GM20000 (cell line): ENCODE data around the gene SHMT1.
"Not testable (repeated sequence)": the region's sequence is repeated elsewhere in the genome, so short reads cannot be mapped to it uniquely, and the experiment has no call there.

Source experiments
- DNase-seq: peaks from one replicate; pipeline ENCODE4 v3.0.0; 2012; ENCODE audit warnings: low spot score
- TF ChIP-seq, protein P1 (sequence below): IDR thresholded peaks from 2 replicates; pipeline ENCODE4 v1.5.1; 2012; ENCODE audit warnings: mild to moderate bottlenecking, control low read depth; ENCODE audit errors: extremely low read depth, missing control alignments

SHMT1 gene

GRCh38 chr17:18363101-18364049 is at the start of gene SHMT1:
TSS of gene SHMT1 (minus strand) at chr17:18363550. CDS start at chr17:18355981, 7,569 bp downstream.
- DNase-seq, result peak; percentile 98
- TF ChIP-seq, protein P1, sequence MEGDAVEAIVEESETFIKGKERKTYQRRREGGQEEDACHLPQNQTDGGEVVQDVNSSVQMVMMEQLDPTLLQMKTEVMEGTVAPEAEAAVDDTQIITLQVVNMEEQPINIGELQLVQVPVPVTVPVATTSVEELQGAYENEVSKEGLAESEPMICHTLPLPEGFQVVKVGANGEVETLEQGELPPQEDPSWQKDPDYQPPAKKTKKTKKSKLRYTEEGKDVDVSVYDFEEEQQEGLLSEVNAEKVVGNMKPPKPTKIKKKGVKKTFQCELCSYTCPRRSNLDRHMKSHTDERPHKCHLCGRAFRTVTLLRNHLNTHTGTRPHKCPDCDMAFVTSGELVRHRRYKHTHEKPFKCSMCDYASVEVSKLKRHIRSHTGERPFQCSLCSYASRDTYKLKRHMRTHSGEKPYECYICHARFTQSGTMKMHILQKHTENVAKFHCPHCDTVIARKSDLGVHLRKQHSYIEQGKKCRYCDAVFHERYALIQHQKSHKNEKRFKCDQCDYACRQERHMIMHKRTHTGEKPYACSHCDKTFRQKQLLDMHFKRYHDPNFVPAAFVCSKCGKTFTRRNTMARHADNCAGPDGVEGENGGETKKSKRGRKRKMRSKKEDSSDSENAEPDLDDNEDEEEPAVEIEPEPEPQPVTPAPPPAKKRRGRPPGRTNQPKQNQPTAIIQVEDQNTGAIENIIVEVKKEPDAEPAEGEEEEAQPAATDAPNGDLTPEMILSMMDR, result no peak

GRCh38 chr17:18412001-18412538 is 48.7 kb upstream of the SHMT1 start:
- DNase-seq, result not testable (repeated sequence)

GRCh38 chr17:18411377-18411864 is 48.1 kb upstream of the SHMT1 start:
- not testable (repeated sequence) for DNase-seq

DNA sequence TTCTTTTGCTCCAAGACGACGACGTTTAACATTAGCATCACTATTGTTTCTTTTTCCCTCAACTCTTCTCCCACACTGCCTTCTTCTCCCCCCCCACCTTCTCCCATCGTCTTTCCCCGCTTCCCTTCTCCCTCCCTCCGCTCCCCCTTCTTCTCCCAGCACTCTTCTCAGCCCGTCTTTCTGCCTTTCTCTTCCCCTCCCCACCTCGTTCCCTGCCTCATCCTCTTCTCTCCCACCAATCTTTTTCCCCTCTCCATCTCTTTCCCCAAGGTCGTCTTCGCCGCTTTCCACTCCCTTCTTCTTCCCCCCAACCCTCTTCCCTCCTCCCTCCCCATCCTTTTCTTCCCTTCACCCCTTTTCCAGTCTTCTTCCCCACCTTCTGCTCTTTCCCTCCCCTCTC is 47.4 kb upstream of the SHMT1 start:
- DNase-seq, result not testable (repeated sequence)

GRCh38 chr17:18409321-18409720 is 46.0 kb upstream of the SHMT1 start:
- not testable (repeated sequence) for DNase-seq

DNA sequence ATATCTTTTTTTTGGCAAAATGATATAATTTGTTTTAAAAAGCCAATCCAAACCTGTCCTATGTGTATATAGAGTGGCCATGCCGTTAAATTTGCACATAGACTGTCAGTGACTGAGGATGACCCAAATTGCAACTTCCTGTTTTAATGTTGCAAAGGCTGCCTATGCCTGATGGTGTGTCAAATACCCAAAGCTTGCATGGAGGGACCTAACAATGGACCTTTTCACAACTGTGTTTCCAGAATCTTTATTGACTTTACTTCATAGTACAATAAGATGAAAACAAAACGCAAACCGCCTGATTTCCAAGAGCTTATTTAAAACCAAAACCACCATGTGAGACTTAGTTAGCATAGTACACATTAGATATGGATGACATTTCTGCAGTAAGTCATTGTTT is 45.6 kb upstream of the SHMT1 start:
- not testable (repeated sequence) for DNase-seq

- DNase-seq, result not testable (repeated sequence)
Measured at GRCh38 chr17:18403604-18404003, 40.3 kb upstream of the SHMT1 start.

DNA sequence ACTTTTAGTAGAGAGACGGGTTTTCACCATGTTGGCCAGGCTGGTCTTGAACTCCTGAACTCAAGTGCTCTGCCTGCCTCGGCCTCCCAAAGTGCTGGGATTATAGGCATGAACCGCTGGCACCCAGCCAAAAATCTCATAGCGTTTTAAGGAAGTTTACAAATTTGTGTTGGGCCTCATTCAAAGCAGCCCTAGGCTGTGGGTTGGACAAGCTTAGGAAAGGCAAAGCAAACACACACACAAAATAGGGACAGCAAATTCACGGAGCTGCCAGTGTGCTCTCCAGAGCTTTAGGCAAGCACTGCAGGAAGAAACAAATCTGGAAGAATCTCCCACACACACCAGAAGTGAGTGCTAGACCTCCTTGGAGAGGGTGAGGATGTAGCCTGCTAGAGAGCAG is 39.8 kb upstream of the SHMT1 start:
- DNase-seq, result not testable (repeated sequence)

GRCh38 chr17:18401872-18402590 is 38.7 kb upstream of the SHMT1 start:
- not testable (repeated sequence) for DNase-seq

DNA sequence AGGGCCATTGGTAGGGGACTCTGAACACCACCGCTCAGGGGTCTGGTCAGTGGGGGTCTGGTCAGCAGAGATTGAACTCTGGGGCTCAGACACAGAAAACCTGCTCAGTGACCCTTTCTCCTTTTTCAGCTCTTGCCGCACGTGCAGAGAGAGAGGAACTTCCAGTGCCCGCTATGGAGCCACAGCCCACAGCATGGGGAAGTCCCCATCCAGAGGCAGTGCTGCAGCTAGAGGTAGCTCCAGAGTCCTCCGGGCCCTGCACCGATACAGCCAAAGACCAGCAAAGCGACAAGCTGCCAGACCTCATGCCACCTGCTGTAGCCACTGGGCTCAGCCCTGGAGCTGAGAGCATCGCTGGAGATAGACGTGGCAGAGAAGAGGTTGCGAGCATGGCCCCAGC is 25.4 kb upstream of the SHMT1 start:
- not testable (repeated sequence) for DNase-seq

DNA sequence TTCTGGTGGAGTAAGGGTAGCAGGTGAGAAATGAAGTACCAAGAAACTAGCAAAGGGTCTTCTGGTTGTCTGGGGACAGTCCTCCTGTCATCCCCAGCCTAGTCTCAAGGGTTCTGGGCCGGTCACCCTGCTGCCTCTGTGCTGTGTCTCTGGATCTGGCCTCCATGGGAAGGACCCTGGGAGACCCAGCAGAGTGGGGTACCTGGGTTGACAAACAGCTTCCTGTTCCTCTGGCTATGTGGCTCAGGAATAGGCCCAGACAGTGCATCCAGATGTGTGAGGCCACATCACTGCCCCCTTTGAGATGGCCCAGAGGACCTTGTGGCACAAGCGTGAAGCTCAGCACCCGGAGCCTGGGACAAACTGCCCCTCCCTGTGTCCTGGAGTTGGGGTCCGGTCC is 24.9 kb upstream of the SHMT1 start:
- not testable (repeated sequence) for DNase-seq

DNA sequence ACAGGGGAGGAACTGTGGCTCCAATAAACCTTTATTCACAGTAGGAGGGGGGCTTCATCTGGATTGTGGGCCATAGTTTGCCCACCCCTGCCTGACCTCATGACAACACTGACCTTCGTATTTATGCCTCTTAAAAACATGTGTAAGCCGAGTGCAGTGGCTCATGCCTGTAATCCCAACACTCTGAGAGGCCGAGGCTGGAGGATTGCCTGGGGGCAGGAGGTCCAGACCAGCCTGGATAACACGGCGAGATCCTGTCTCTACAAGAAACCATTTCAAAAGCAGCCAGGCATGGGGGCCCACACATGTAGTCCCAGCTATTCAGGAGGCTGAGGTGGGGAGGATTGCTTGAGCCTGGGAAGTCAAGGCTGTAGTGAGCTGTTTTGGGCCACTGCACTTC is 24.2 kb upstream of the SHMT1 start:
- not testable (repeated sequence) for DNase-seq

GRCh38 chr17:18384271-18384670 is 20.9 kb upstream of the SHMT1 start:
- not testable (repeated sequence) for DNase-seq

GRCh38 chr17:18383079-18383481 is 19.7 kb upstream of the SHMT1 start:
- not testable (repeated sequence) for DNase-seq
